Parathyroid adenoma (tissue), 2 donors: Measurements from ENCODE around the gene CASP5.

Experiments
- H2AFZ ChIP-seq: fragments of 300-600 bp; sonication (generic); one replicate; pipeline ENCODE4 v1.7.0; 2017; ENCODE audit warnings: antibody characterized with exemption, mild to moderate bottlenecking
- H3K27ac ChIP-seq: fragments of 300-600 bp; sonication (generic); one replicate; pipeline ENCODE4 v1.7.0; 2017
- H3K27me3 ChIP-seq: fragments of 300-600 bp; sonication (generic); one replicate; pipeline ENCODE4 v1.7.0; 2017; ENCODE audit warnings: low read length; ENCODE audit not compliant: control insufficient read depth, insufficient read depth
- H3K36me3 ChIP-seq: fragments of 300-600 bp; sonication (generic); one replicate; pipeline ENCODE4 v1.7.0; 2017; ENCODE audit warnings: low read length; ENCODE audit not compliant: control insufficient read depth, insufficient read depth
- H3K4me1 ChIP-seq: fragments of 300-600 bp; sonication (generic); one replicate; pipeline ENCODE4 v1.7.0; 2017; ENCODE audit warnings: control low read depth
- H3K4me2 ChIP-seq: fragments of 300-600 bp; sonication (generic); one replicate; pipeline ENCODE4 v1.7.0; 2017; ENCODE audit warnings: low read length
- H3K4me3 ChIP-seq: fragments of 300-600 bp; sonication (generic); one replicate; pipeline ENCODE4 v1.7.0; 2017; ENCODE audit warnings: low read depth, low read length
- H3K79me2 ChIP-seq: fragments of 300-600 bp; sonication (generic); one replicate; pipeline ENCODE4 v1.7.0; 2017; ENCODE audit warnings: control low read depth
- H3K9ac ChIP-seq: fragments of 300-600 bp; sonication (generic); one replicate; pipeline ENCODE4 v1.7.0; 2017; ENCODE audit warnings: mild to moderate bottlenecking
- H3K9me3 ChIP-seq: fragments of 300-600 bp; sonication (generic); one replicate; pipeline ENCODE4 v1.7.0; 2017; ENCODE audit warnings: low read length; ENCODE audit not compliant: control insufficient read depth
- TF ChIP-seq, protein P1 (sequence below): fragments of 300-600 bp; sonication (generic); IDR thresholded peaks from one replicate; pipeline ENCODE4 v1.7.0; 2017; ENCODE audit warnings: antibody characterized with exemption, mild to moderate bottlenecking
- donor health status: primary hyperparathyroidism.

CASP5 gene

DNA sequence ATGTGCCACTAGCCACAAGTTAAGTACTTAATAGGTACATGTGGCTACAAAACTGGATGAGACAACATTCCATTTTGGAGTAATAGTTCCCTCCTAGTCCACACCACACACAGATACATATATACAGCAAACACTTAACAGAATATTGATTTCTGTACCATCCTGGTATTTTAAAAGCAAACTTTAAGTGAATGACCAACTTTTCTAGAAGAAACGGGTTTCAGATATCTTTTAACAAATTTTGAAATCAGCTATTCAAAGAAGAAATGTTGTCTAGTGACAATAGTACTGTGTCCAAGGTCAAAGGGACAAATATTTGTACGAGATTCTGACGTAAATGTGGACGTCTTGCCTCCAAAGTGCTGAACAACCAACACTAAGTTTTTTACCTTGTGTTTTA is 34.5 kb upstream of the CASP5 start:
- H3K4me1 ChIP-seq: no peaks in the 10 kb centered on the region
- no peaks in the 10 kb centered on the region for H3K27me3 ChIP-seq
- no peak overlapping the region for H3K27ac ChIP-seq
- no peak overlapping the region for H2AFZ ChIP-seq
- H3K9me3 ChIP-seq: no peaks in the 10 kb centered on the region
- H3K9ac ChIP-seq: no peak overlapping the region
- H3K36me3 ChIP-seq: no peaks in the 10 kb centered on the region
- TF ChIP-seq, protein P1, sequence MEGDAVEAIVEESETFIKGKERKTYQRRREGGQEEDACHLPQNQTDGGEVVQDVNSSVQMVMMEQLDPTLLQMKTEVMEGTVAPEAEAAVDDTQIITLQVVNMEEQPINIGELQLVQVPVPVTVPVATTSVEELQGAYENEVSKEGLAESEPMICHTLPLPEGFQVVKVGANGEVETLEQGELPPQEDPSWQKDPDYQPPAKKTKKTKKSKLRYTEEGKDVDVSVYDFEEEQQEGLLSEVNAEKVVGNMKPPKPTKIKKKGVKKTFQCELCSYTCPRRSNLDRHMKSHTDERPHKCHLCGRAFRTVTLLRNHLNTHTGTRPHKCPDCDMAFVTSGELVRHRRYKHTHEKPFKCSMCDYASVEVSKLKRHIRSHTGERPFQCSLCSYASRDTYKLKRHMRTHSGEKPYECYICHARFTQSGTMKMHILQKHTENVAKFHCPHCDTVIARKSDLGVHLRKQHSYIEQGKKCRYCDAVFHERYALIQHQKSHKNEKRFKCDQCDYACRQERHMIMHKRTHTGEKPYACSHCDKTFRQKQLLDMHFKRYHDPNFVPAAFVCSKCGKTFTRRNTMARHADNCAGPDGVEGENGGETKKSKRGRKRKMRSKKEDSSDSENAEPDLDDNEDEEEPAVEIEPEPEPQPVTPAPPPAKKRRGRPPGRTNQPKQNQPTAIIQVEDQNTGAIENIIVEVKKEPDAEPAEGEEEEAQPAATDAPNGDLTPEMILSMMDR: no peak
- H3K4me3 ChIP-seq: no peak overlapping the region
- no peak overlapping the region for H3K4me2 ChIP-seq
- H3K79me2 ChIP-seq: no peaks in the 10 kb centered on the region

DNA sequence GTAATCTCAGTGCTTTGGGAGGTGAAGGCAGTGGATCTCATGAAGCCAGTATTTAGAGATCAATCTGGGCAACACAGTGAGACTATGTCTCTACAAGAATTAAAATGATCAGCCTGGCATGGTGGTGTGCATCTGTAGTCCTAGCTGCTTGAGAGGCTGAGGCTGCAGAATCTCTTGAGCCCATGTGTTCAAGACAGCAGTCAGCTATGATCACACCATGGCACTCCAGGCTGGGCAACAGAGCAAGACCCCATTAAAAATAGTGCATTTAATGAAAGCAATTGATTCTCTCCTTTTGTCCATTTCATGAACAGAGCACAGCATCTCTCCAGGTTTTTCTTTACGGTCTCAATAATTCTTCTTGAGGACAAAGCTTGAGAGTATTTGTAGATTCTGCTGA is 33.5 kb upstream of the CASP5 start:
- no peak overlapping the region for H2AFZ ChIP-seq
- H3K27ac ChIP-seq: no peak overlapping the region
- TF ChIP-seq, protein P1: no peak
- H3K4me2 ChIP-seq: no peak overlapping the region
- no peak overlapping the region for H3K9ac ChIP-seq
- H3K79me2 ChIP-seq: no peaks in the 10 kb centered on the region
- H3K4me1 ChIP-seq: no peaks in the 10 kb centered on the region
- no peak overlapping the region for H3K4me3 ChIP-seq
- H3K27me3 ChIP-seq: no peaks in the 10 kb centered on the region
- H3K36me3 ChIP-seq: no peaks in the 10 kb centered on the region
- no peaks in the 10 kb centered on the region for H3K9me3 ChIP-seq

DNA sequence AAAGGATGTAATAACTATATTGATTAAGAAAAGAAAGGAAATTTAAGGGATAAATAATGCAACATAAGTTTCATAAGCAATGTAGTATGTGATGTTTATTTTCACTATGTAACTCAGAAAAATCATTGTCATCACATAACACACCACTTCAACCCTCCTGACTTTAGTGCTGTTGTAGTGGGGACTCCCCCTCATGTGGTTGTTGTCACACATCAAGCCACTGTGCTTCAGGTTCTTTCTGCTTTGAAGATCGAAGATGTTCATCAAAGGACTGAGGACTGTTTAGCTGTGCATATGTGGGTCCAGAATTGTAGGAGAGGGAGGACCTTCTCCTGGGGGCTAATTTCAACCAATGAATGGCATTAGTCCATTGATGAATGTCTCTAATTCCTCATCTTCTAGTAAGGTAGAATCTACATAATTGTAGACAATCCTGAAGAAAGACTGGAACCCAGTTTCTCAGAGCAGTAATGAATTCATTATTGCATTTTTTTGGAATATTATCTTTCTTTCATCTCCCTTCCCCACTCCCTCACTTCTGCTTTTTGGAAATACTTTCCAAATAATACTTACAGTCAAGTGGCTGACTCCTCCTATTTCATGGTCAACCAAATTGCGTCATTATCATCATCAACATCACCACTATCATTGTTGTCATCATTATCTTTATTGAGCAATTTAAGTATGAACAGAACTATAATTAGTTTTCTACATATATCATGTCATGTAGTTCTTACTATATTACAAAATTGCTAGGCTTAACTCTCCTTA is 31.9 kb upstream of the CASP5 start:
- TF ChIP-seq, protein P1: no peak
- Histone ChIP-seq H3K4me3 (no peak overlapping the region), H3K36me3 (no peaks in the 10 kb centered on the region)

DNA sequence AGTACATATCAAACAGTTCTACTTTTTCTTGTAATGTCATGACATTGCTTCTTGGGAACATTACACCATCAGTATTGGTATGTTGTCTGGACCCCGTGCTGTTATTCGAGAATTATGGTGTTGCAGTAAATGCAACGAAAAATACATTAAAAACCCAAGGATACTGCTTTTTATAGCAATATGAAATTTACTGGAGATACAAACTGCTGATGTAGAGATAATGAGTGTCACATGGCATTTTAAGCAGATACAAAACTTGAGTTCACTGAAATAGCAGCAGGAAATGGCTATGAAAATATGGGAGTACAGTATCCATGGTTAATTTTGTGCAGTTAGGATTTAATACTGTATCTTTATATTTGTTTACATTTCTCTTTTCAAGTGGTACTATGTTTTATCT is 29.5 kb upstream of the CASP5 start:
- H3K9me3 ChIP-seq: no peaks in the 10 kb centered on the region

More for the DNA sequence above, 31.9 kb upstream of the CASP5 start:
- H3K9ac ChIP-seq: no peak overlapping the region
- no peaks in the 10 kb centered on the region for H3K4me1 ChIP-seq
- H3K79me2 ChIP-seq: no peaks in the 10 kb centered on the region
- no peak overlapping the region for H3K4me2 ChIP-seq
- H2AFZ ChIP-seq: no peak overlapping the region
- no peak overlapping the region for H3K27ac ChIP-seq
- H3K27me3 ChIP-seq: no peaks in the 10 kb centered on the region
- no peaks in the 10 kb centered on the region for H3K9me3 ChIP-seq

More for the DNA sequence above, 29.5 kb upstream of the CASP5 start:
- Histone ChIP-seq H3K4me3 (no peak overlapping the region), H3K4me1 (no peaks in the 10 kb centered on the region), H3K27ac (no peak overlapping the region), H3K9ac (no peak overlapping the region), H2AFZ (no peak overlapping the region), H3K4me2 (no peak overlapping the region), H3K36me3 (no peaks in the 10 kb centered on the region), H3K79me2 (no peaks in the 10 kb centered on the region), H3K27me3 (no peaks in the 10 kb centered on the region)
- TF ChIP-seq, protein P1: no peak
